ENCODE data around the gene LRP2.

DNA sequence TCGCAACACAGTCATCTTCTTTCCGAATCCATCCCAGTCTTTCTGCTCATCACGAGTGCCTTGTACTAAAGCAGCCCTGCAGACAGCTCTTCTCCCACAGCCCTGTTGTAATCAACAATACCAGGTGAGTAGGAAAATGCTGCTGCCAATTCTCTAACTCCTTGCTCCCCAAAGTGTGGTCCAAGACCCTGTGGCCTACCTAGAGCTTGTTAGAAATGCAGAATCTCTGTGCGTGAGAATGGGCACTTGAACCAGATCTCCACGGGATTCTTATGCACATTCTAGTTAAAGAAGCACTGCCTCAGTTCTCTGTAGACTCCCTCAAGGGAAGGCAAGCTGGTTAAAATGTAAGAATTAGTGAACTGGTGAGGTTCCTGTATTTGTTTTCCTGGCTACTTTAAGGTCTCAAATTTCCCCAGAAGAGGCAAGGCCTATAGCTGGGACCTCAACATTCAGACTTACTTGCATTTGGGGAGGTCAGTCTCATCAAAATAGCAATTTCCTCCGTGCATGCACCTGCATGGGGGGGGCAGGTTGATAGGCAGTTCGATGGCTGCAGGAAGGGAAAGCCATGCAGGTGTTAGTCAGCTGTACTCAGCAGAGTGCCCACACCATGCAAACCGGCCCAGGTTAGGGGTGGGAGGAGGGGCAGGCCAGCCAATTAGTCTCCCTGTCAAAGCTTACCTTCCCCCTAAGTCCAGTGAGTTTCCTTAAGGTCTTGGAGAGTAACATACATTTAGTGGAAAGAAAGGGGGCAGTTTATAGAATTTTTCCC, 222.2 kb downstream of the LRP2 start:
- TF ChIP-seq, protein P1, sequence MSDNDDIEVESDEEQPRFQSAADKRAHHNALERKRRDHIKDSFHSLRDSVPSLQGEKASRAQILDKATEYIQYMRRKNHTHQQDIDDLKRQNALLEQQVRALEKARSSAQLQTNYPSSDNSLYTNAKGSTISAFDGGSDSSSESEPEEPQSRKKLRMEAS (IDR thresholded peaks at IDR 0.05; ENCODE audit: low read depth, low read length): no peak
- TF ChIP-seq, protein P2, sequence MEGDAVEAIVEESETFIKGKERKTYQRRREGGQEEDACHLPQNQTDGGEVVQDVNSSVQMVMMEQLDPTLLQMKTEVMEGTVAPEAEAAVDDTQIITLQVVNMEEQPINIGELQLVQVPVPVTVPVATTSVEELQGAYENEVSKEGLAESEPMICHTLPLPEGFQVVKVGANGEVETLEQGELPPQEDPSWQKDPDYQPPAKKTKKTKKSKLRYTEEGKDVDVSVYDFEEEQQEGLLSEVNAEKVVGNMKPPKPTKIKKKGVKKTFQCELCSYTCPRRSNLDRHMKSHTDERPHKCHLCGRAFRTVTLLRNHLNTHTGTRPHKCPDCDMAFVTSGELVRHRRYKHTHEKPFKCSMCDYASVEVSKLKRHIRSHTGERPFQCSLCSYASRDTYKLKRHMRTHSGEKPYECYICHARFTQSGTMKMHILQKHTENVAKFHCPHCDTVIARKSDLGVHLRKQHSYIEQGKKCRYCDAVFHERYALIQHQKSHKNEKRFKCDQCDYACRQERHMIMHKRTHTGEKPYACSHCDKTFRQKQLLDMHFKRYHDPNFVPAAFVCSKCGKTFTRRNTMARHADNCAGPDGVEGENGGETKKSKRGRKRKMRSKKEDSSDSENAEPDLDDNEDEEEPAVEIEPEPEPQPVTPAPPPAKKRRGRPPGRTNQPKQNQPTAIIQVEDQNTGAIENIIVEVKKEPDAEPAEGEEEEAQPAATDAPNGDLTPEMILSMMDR (IDR thresholded peaks at IDR 0.05; ENCODE audit: low read depth, low read length): no peak
- no peak for TF ChIP-seq POLR2A (IDR thresholded peaks at IDR 0.05; ENCODE audit: extremely low read depth, insufficient read length)
- TF ChIP-seq MYC (IDR thresholded peaks at IDR 0.05; ENCODE audit: low read depth, low read length): no peak

Data from NB4 (cell line).